Spleen (tissue), 13 donors: ENCODE results near the gene PSMD12. TPM values are rescaled to one million over a fixed set of nuclear protein-coding genes. Genes with fewer than 3 reads are reported as not detected.

Experiments
- DNase-seq: peaks from one replicate; pipeline ENCODE4 v3.0.0-alpha.2; 2020
- H3K27ac ChIP-seq, 8 donors: fragments of 200-600 bp; sonication (generic) in 7 of 8; 1 replicate in 4 of 8; 2 replicates in 4 of 8; pipeline versions ENCODE4 v1.5.0 to v1.8.0; 2016 to 2021; ENCODE audit warnings: inconsistent platforms in 4 of 8, mild to moderate bottlenecking in 4 of 8, moderate library complexity in 1 of 8
- H3K27me3 ChIP-seq, 7 donors: fragments of 200-600 bp; sonication (generic) in 6 of 7; replicated peaks in 1 of 7; 1 replicate in 4 of 7; 2 replicates in 3 of 7; pipeline versions ENCODE4 v1.5.0 to v1.8.0; 2016 to 2021; ENCODE audit warnings: inconsistent platforms in 3 of 7, mild to moderate bottlenecking in 1 of 7
- H3K36me3 ChIP-seq, 6 donors: fragments of 200-600 bp; sonication (generic) in 5 of 6; 1 replicate in 4 of 6; 2 replicates in 2 of 6; pipeline versions ENCODE4 v1.5.0 to v1.8.0; 2016 to 2021; ENCODE audit warnings: inconsistent platforms in 2 of 6
- H3K4me1 ChIP-seq, 6 donors: fragments of 200-600 bp; sonication (generic) in 5 of 6; 1 replicate in 3 of 6; 2 replicates in 3 of 6; pipeline versions ENCODE4 v1.5.0 to v1.8.0; 2016 to 2021; ENCODE audit warnings: inconsistent platforms in 3 of 6
- H3K4me3 ChIP-seq, 8 donors: fragments of 200-600 bp; sonication (generic) in 7 of 8; 1 replicate in 4 of 8; 2 replicates in 4 of 8; pipeline versions ENCODE4 v1.5.0 to v1.8.0; 2016 to 2021; ENCODE audit warnings: inconsistent platforms in 4 of 8, mild to moderate bottlenecking in 4 of 8, moderate library complexity in 2 of 8
- H3K9me3 ChIP-seq, 8 donors: fragments of 200-600 bp; sonication (generic) in 7 of 8; 1 replicate in 4 of 8; 2 replicates in 4 of 8; pipeline versions ENCODE4 v1.5.0 to v1.8.0; 2016 to 2021; ENCODE audit warnings: inconsistent platforms in 4 of 8
- POLR2A ChIP-seq, 3 donors: fragments of 450-650 bp; IDR thresholded peaks; one replicate each; pipeline ENCODE4 v1.5.1; 2017; ENCODE audit warnings: antibody characterized with exemption in 3 of 3, mild to moderate bottlenecking in 1 of 3
- POLR2AphosphoS5 ChIP-seq, 3 donors: sonication (generic); formaldehyde crosslinking; IDR thresholded peaks; one replicate each; pipeline ENCODE4 v1.5.1; 2017; ENCODE audit warnings: antibody characterized with exemption in 3 of 3
- WGBS, 5 donors: extraction: QIAGEN DNeasy Blood & Tissue Kit in 3 of 5; methylation state at CpG; one replicate each; pipeline versions ENCODE4 v1.1.5 to v1.1.7; 2013 to 2018; 5-methylcytosine and 5-hydroxymethylcytosine counted together
- intact Hi-C: fragments of 100-400 bp; cut with DNase I; formaldehyde crosslinking; loops from one replicate; pipeline ENCODE4 v1.15.0; 2023; ENCODE audit warnings: low total_unique reads
- long read RNA-seq, 2 donors: transcript quantifications; one replicate each; lab custom pipeline, GENCODE V29; 2026
- polyA plus RNA-seq, 3 donors: library from polyadenylated mRNA; stranded (reverse); fragments of 200-250 nt; gene quantifications; one replicate each; pipeline ENCODE4 v1.2.1, GENCODE V29; 2013
- total RNA-seq, 7 donors: library from RNA; depleted of rRNA in 3 of 7; stranded (reverse); fragments of >200 nt in 3 of 7; fragmentation: NEBNext Ultra II Directional in 4 of 7; extraction: Animal tissue kit (Norgen Biotek cat#: 25700) in 4 of 7; gene quantifications; one replicate each; pipeline versions ENCODE4 v1.1.0 to v1.2.1, GENCODE V29; 2016 to 2021
- TF ChIP-seq, protein P1 (sequence below), 11 experiments: fragments of 200-600 bp in 7 of 11; fragments of 450-650 bp in 4 of 11; sonication (generic) in 4 of 11; IDR thresholded peaks in 8 of 11; conservative IDR thresholded peaks in 3 of 11; 1 replicate in 7 of 11; 2 replicates in 4 of 11; pipeline versions ENCODE4 v1.4.0 to v1.8.0; 2016 to 2021; ENCODE audit warnings: antibody characterized with exemption in 11 of 11, inconsistent platforms in 4 of 11, mild to moderate bottlenecking in 1 of 11
- donor health status: healthy with polysubstance abuse.
- donor health status: DM: no; HTN: no; CAD: no; lungs with moderate emphysema.
- donor health status: DM: no; HTN: no; CAD: no.
- donor health status: Bipolar disorder and iron deficiency.
- donor health status: healthy.
- donor health status: DM: no; HTN: no; CAD: no.
- donor health status: DM: yes; HTN: yes; CAD: no.

The PSMD12 gene
- total RNA-seq (10 to 100 TPM; 24.6 to 46.4 (median 36.5) TPM), polyA plus RNA-seq (10 to 100 TPM; 13.8 to 17.0 (median 15.5) TPM)
- long read RNA-seq, donor 1, full-length matches to known transcripts: 17 of 24 reads
- long read RNA-seq, donor 1, partial matches to known transcripts: 7 of 24 reads
- long read RNA-seq, donor 1, other reads (novel, unspliced or antisense): 0 of 24 reads
- long read RNA-seq, donor 2, full-length matches to known transcripts: 9 of 9 reads
- long read RNA-seq, donor 2, partial matches to known transcripts: 0 of 9 reads
- long read RNA-seq, donor 2, other reads (novel, unspliced or antisense): 0 of 9 reads

DNA sequence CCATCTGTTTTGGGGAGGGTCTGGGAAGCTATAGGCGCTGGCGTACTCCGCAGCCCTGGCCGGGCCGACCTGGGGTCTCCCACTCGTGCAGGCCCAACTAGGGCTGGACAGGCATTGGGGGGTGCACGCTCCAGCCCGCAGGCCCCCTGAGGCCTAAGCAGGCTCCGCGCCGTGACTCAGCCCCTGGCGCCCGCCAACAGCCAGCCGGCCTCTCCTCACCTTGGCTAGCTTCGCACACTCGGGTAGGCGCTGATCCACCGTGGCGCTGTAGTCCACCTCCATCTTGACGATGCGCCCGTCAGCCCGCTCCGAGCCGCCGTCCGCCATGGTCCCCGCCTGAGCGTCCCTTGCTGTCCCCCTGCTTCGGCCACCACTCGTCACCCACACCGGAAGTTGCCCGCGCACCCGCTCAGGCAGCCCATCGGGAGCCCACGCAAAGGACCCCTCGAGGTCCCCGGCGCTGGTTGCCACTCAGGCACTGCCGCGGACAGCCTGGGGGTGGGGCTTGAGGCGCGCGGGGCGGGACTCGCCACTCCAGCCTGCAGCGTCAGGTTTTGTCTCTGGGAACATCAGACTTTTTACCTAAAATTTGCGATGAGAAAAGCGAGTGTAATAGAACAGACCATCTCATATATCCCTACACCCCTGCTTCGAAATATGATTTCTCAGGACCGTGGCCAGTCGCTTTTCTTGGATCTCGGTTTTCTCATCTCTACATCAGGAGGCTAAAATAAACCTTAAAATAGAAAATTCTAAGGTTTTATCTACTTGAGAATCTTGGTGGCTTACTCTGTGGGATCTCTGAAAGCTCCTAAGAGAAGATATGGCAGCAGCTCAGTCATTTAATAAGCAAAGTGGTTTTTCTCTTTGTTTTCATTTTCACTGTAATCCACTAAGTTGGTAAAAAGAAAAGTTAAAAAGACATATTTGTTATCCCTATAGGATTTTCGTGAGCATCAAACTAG, at the start of gene PSMD12:
TSS of gene PSMD12 (minus strand) at position 385 of the 965 bp plus-strand sequence. CDS start at position 327, 58 bp downstream.
- 1 to 2% (median 1%) methylated on average over 23 to 55 of the region's 55 CpGs for WGBS, 5 donors
- Histone ChIP-seq H3K36me3 (peaks cover 0 to 31% (median 3%) of the 10 kb centered on the region in 6 donors), H3K9me3 (no peaks in the 10 kb centered on the region), H3K27me3 (no peaks in the 10 kb centered on the region), H3K27ac (peak within 1 kb of the TSS; percentile 88 to 98 (median 96)), H3K4me1 (peaks cover 18 to 55% (median 46%) of the 10 kb centered on the region in 6 donors), H3K4me3 (peak within 1 kb of the TSS; percentile 76 to 99 (median 97))
- intact Hi-C loops: no loop called here
- peak in 2 of 3 donors; percentile 47 to 68 for TF ChIP-seq POLR2A (IDR thresholded peaks at IDR 0.05)
- peak; percentile 95 to 98 (median 96) for TF ChIP-seq POLR2AphosphoS5 (IDR thresholded peaks at IDR 0.05)
- TF ChIP-seq, protein P1, sequence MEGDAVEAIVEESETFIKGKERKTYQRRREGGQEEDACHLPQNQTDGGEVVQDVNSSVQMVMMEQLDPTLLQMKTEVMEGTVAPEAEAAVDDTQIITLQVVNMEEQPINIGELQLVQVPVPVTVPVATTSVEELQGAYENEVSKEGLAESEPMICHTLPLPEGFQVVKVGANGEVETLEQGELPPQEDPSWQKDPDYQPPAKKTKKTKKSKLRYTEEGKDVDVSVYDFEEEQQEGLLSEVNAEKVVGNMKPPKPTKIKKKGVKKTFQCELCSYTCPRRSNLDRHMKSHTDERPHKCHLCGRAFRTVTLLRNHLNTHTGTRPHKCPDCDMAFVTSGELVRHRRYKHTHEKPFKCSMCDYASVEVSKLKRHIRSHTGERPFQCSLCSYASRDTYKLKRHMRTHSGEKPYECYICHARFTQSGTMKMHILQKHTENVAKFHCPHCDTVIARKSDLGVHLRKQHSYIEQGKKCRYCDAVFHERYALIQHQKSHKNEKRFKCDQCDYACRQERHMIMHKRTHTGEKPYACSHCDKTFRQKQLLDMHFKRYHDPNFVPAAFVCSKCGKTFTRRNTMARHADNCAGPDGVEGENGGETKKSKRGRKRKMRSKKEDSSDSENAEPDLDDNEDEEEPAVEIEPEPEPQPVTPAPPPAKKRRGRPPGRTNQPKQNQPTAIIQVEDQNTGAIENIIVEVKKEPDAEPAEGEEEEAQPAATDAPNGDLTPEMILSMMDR (IDR thresholded peaks at IDR 0.05 in 8 of 11, conservative IDR thresholded peaks at IDR 0.05 in 3 of 11): peak in 4 of 11 experiments; percentile 18 to 46 (median 24)
- peak; percentile 99 for DNase-seq

DNA sequence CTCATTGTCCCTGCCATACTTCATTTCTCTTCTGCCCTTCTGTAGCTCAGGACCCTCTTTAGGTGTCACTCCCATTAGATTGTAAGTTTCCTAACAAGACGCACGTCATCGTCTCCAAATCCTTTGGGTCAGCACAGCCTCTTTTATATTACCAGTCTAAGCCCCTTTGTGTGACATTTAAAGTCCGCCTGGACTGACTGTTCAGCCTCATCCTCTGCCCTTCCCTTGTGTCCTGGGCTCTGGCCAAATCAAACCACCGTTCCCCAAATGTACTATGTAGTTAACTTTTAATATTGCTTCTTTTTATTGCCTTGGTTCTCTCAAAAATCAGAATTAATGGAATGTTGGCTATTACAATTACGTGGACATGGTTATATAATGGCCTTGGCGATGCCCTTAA, 48.9 kb upstream of the PSMD12 start:
- WGBS, 5 donors: 86 to 94% (median 93%) methylated on average over 7 of the region's 7 CpGs
- Histone ChIP-seq H3K27me3 (no peaks in the 10 kb centered on the region), H3K4me3 (no peak overlapping the region), H3K9me3 (peaks cover 0 to 12% (median 6%) of the 10 kb centered on the region in 8 donors), H3K36me3 (no peaks in the 10 kb centered on the region), H3K27ac (no peak overlapping the region), H3K4me1 (peaks cover 0 to 48% (median 9%) of the 10 kb centered on the region in 6 donors)
- no peak for DNase-seq
- intact Hi-C loops: no loop called here
- TF ChIP-seq POLR2A (IDR thresholded peaks at IDR 0.05) (no peak), POLR2AphosphoS5 (IDR thresholded peaks at IDR 0.05) (no peak)
- TF ChIP-seq, protein P1 (IDR thresholded peaks at IDR 0.05 in 8 of 11, conservative IDR thresholded peaks at IDR 0.05 in 3 of 11): no peak

DNA sequence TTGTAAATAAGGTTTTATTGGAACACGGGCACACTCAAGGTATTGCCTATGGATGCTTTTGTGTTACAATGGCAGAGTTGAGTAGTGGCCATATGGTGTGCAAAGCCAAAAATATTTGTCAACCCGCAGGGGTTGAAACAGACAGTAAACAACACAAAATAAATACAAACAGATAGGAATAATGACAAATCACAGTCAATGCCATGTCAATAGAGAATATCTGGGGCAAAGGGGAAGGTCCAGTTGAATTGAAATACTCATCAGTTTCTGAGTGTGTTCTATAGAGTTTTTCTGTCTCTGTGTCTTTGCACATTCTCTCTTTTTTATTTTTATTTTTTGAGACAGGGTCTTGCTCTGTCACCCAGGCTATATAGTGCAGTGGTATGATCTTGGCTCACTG, 48.2 kb upstream of the PSMD12 start:
- Histone ChIP-seq H3K27me3 (no peaks in the 10 kb centered on the region), H3K36me3 (no peaks in the 10 kb centered on the region), H3K4me1 (peaks cover 0 to 40% (median 5%) of the 10 kb centered on the region in 6 donors), H3K9me3 (peaks cover 0 to 12% (median 6%) of the 10 kb centered on the region in 8 donors), H3K4me3 (no peak overlapping the region), H3K27ac (no peak overlapping the region)
- TF ChIP-seq, protein P1 (IDR thresholded peaks at IDR 0.05 in 8 of 11, conservative IDR thresholded peaks at IDR 0.05 in 3 of 11): no peak
- TF ChIP-seq POLR2A (IDR thresholded peaks at IDR 0.05): no peak
- no peak for TF ChIP-seq POLR2AphosphoS5 (IDR thresholded peaks at IDR 0.05)
- DNase-seq: no peak
- 93 to 98% (median 96%) methylated on average over 2 of the region's 2 CpGs for WGBS, 5 donors
- intact Hi-C loops: no loop called here
